GM21526 (cell line): ENCODE measurements around the gene MYRFL.

ENCODE experiments used
- ATAC-seq: cut with Tn5 transposase; IDR thresholded peaks from one replicate; pipeline ENCODE4 v1.9.1; 2021; ENCODE audit warnings: moderate library complexity; ENCODE audit not compliant: unreplicated experiment, low FRiP score

Gene MYRFL

GRCh38 chr12:69927164-69927563 is 102.1 kb downstream of the MYRFL start:
- no peak for ATAC-seq

- no peak for ATAC-seq
Observed at GRCh38 chr12:69929125-69929524, 104.1 kb downstream of the MYRFL start.

- no peak for ATAC-seq
Observed at GRCh38 chr12:69929531-69929930, 104.5 kb downstream of the MYRFL start.

- ATAC-seq, result no peak
Observed at GRCh38 chr12:69931569-69931968, 106.5 kb downstream of the MYRFL start.

GRCh38 chr12:69932154-69932553 is 107.1 kb downstream of the MYRFL start:
- ATAC-seq, result no peak

- peak; percentile 85 for ATAC-seq
Observed at GRCh38 chr12:69932676-69933552, 107.9 kb downstream of the MYRFL start.

- no peak for ATAC-seq
Observed at GRCh38 chr12:69934011-69934410, 109.0 kb downstream of the MYRFL start.

- ATAC-seq, result no peak
Observed at GRCh38 chr12:69935651-69936100, 110.6 kb downstream of the MYRFL start.

- no peak for ATAC-seq
Observed at GRCh38 chr12:69936214-69936731, 111.2 kb downstream of the MYRFL start.

GRCh38 chr12:69936766-69937165 is 111.7 kb downstream of the MYRFL start:
- no peak for ATAC-seq

- ATAC-seq, result no peak
Observed at GRCh38 chr12:69947123-69947522, 122.1 kb downstream of the MYRFL start.

- no peak for ATAC-seq
Observed at GRCh38 chr12:69947897-69948296, 122.9 kb downstream of the MYRFL start.

GRCh38 chr12:69948851-69949250 is 123.8 kb downstream of the MYRFL start:
- ATAC-seq, result no peak

- no peak for ATAC-seq
Observed at GRCh38 chr12:69949311-69950002, 124.4 kb downstream of the MYRFL start.

- ATAC-seq, result no peak
Observed at GRCh38 chr12:69951108-69951507, 126.1 kb downstream of the MYRFL start.

GRCh38 chr12:69952890-69953289 is 127.9 kb downstream of the MYRFL start:
- ATAC-seq, result no peak

GRCh38 chr12:69961246-69961645 is 136.2 kb downstream of the MYRFL start:
- ATAC-seq, result no peak

GRCh38 chr12:69966409-69966808 is 141.4 kb downstream of the MYRFL start:
- ATAC-seq, result no peak

- no peak for ATAC-seq
Observed at GRCh38 chr12:69966839-69967238, 141.8 kb downstream of the MYRFL start.

GRCh38 chr12:69969011-69969410 is 144.0 kb downstream of the MYRFL start:
- ATAC-seq, result no peak

- ATAC-seq, result no peak
Observed at GRCh38 chr12:69972136-69972535, 147.1 kb downstream of the MYRFL start.
